HG03575 (cell line): ENCODE data around the gene TRMT6.

ENCODE experiments used
- ATAC-seq: cut with Tn5 transposase; IDR thresholded peaks from one replicate; pipeline ENCODE4 v1.9.1; 2021; ENCODE audit not compliant: unreplicated experiment, insufficient number of reproducible peaks, low FRiP score; ENCODE audit errors: extremely low read depth

Gene TRMT6

DNA sequence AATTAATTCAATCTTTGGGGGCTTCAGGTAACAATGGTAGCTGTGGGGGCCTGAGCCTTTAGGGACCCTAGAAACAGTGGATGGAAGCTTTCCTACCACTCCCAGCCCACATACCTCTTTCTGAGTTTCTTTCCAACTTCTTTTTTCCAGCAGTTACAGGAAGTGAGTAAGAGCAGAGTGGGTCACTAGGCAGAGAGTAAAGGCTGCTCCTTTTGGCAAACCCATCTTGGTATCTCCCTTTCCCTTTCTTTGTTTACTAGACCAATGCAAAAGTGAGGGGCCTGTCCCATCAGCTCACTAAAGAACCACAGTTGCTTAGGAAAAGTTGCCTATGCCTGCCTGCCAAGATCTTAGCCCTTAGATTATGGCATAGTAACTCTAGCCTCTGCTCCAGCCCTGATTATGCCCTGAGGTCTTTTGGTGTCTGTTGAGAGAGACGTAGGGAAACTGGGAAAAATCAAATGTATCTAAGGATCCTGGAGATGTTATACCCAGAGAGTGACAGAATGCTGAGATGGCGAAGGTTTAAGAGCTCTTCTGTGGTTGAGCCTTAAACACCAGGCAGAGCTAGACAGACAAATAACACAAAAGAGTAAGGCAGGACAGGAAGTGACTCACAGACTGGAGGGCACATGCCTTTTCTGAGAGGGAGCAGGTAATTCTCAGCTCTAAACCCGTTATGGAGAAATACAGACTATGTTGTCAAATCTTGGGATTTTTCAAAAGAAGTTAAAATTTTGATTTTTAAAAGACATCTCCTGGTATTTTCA lies 31.3 kb downstream of the TRMT6 start:
- ATAC-seq: no peak

DNA sequence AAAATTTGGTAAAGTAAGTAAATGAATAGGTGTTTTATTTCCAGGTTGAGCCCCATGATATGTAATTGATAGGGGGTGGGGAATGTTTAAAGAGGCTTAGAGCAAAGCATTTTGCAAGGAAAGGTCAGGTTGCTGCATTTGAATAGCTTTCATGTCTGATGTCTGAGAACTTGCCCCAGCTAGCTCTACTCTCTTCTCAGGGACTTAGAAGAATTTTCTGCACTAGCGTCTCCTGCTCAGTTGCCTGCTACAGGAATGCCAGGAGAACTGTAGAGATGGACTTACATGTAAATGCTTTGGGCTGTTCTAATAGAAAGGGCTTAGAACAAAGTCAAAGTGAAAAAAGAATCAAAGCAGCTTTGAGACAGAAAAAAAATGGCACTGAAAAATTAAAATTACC lies 35.5 kb downstream of the TRMT6 start:
- ATAC-seq: no peak

GRCh38 chr20:5913166-5913565 lies 37.2 kb downstream of the TRMT6 start:
- ATAC-seq: no peak

GRCh38 chr20:5910186-5910585 lies 40.1 kb downstream of the TRMT6 start:
- ATAC-seq: no peak

DNA sequence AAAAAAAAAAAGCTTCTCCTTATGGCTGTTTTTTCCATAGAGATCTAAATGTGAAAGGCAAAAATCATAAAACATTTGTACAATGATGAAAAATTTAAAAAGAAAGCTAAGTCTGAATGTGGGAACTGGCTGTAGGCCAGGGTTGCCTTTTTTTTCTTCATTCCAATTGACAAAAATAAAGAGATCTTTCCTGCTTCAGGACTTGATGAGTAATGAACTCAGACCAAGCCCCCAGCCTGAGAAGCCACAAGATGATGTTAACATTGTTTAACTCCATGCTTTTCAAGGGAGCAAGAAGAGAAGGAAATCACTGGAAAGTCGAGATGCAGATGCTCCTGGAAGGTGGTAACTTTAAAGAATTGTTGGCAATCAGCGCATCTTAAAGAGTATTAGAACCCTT lies 41.4 kb downstream of the TRMT6 start:
- no peak for ATAC-seq

GRCh38 chr20:5900908-5901307 lies 49.4 kb downstream of the TRMT6 start:
- no peak for ATAC-seq

DNA sequence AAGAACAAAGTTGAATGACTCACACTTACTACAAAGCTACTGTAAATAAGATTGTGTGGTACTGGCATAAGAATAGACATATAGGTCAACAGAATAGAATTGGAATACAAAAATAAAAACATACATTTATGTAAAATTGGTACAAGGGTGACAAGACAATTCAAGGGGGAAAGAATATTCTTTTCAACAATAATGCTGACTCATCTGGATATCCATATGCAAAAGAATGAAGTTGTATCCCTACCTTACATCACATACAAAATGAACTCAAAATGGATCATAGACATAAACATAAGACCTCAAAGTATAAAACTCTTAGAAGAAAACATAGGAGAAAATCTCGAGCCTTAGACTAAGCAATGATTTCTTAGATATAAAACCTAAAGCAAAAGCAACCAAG lies 50.9 kb downstream of the TRMT6 start:
- ATAC-seq: no peak

DNA sequence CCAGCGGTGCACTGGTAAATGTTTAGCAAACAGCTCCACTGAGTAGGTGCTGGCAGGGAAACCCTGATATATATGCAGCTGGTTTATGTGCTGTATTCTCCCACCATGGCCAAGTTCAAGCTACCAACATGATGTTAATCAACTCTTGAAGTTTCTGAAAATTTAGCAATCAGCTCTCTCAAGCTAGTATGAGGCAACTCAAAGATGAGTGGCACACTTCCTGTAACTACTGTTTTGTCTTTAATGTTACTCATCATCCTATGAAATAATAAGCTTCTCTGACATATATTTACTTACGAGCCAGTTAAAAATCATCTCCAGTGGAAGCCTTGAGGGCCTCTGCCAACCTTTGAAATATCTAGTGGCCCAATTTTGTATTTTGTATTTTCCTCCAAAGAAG lies 54.7 kb downstream of the TRMT6 start:
- no peak for ATAC-seq

DNA sequence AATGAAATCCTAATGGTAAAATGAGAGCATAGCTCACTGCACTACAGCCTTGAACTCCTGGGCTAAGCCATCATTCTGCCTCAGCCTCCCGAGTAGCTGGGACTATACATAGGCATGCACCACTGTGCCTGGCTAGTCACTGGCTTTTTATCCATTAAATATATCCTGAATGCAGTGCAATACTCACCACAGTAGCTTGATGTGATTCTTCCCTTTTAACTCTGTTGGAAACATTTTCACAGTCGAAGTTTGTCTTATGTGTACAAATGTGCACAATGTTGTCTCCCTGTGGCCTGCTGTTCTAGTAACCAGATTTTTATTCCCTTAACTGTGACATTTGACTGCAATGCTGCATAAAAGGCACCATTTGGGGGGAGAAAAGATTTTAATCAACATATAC lies 56.7 kb downstream of the TRMT6 start:
- no peak for ATAC-seq

- ATAC-seq: no peak
Observed at GRCh38 chr20:5893052-5893451, 57.3 kb downstream of the TRMT6 start.

DNA sequence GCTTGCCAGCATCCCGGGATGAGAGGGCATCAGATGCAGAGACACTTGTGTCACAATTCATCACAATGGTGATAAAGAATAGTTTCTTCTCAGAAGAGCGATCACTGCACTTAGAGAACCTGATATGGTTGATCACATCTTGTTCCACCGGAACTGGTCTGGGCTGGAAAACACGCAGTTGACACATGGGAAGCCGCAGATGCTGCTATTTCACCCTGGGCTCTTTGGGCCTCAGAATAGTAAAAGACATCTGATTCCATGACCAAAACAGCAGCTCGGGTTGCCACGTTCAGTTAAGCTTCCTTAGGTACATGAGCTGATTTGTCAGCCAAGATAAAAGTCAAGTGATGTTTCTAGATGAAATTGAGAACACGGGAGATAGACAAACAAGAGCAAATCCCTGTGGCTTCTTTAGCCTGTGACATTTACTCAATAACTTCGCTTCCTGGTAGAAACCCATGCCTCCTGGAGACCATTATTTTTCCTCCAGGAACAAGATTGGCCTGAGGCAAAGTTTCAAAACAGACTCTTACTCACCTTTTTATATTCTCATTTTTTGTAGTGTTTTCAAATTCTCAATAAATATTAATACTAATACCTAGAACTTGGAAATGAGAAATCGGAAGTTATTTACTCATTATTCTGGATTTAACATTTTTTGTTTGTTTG lies 59.4 kb downstream of the TRMT6 start:
- no peak for ATAC-seq

DNA sequence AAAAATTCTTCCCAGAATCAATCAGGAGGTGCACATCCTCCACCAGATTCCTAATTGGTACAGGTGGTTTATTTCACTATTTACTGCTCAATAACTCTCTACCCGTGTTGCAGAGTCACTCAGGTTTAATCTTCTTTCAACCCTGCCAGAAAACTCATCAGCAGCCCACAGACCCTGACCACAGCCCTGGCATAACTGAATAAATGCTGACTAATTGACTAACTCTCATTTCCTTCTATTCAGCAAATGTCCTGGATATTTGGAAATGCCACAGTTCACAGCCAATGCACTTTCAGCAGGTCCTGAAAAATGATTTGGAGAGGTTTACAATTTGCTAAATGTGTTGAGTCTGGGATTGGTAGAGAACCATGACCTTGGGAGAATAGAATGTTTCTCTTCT lies 62.3 kb downstream of the TRMT6 start:
- no peak for ATAC-seq

- ATAC-seq: no peak
Observed at GRCh38 chr20:5887386-5887785, 62.9 kb downstream of the TRMT6 start.
